ENCODE measurements around the gene SDHB.
A peak's percentile ranks its signal among the peaks of the same experiment; 100 is the strongest.

The SDHB gene

DNA sequence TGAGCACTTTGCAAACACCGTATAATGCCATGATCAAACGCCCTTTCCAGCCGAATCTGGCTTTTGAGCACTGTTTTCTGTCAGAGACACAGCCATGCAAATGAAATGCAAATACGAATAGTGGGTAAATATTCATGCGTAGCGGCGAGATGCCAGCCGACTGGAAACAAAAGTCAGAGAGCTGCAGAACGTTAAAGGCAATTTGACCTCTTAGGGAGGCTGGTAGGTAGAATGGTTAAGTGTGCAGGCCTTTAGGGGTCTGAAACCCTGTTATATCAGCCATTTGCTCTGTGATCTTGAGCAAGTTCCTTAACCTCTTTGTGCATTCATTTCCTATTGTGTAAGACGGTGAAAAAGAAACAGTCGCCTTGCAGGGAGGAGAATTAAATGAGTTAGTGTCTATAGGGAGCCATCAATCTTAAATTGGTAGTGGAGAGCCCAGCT, 6.5 kb upstream of the SDHB start:
- TF ChIP-seq EZH2 (IDR thresholded peaks at IDR 0.05) (no peak), FOXP2 (optimal IDR thresholded peaks at IDR 0.05; ENCODE audit: control extremely low read depth, extremely low read length, insufficient read depth) (peak; percentile 68), POLR2AphosphoS5 (IDR thresholded peaks at IDR 0.05; ENCODE audit: borderline replicate concordance, low read depth, low read length) (peak; percentile 11; the same call in 1 of the 2 replicates)
- peak overlapping the region; percentile 19 for H3K9ac ChIP-seq (ENCODE audit: insufficient read length)
- no peak for DNase-seq (ENCODE audit: low read depth, low spot score)

DNA sequence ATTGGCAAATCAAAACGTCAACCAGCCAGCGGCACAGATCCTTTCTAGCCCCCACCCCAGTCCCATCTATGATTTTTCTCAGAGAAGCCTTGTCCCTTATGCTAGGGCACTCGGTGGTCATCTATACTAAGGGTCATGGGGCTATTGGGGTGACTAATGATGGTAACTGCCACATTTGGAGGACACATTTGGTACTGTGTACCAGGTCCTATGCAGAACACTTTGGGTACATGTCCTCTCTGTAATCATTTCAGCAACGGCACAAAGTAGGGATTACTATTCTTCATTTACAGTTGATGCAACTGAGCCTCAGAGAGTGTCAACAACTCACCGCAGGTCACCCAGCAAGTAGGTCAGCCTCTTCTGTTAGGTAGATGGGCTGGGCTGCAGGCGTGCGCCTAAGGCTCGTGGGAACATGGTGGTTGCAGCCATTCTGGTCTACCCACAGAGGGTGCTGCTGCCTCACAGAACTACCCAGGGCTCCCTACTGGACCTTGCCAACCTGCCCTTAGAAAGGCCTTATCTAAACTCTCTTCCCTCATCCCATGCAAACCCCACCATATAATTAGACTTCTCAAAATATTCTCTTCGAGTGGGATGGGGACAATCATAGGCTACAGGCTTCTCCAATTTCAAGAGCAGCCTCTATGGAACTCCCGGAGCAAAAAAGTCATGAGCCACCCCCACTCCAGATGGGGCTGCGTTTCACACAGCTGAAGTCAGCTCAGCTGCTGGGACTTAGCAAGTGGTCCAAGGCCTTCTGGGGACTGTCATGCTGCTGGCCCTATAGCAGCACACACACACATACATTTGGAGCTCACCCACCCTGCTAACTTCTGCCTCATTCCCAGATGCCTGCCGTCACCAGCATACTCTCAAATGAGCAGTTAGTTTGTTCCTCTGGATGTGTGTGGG, 5.8 kb upstream of the SDHB start:
- TF ChIP-seq POLR2AphosphoS5 (IDR thresholded peaks at IDR 0.05; ENCODE audit: borderline replicate concordance, low read depth, low read length), result no peak
- TF ChIP-seq FOXP2 (optimal IDR thresholded peaks at IDR 0.05; ENCODE audit: control extremely low read depth, extremely low read length, insufficient read depth), result no peak
- no peak for TF ChIP-seq EZH2 (IDR thresholded peaks at IDR 0.05)
- Histone ChIP-seq H3K9me3 (ENCODE audit: low read depth, low read length) (no peaks in the 10 kb centered on the region; the same call in 1 of the 2 replicates), H3K27ac (peak overlapping the region; percentile 85), H3K36me3 (ENCODE audit: insufficient read depth, low read length) (no peaks in the 10 kb centered on the region), H3K4me3 (peak overlapping the region; percentile 68), H3K9ac (ENCODE audit: insufficient read length) (no peak overlapping the region)
- DNase-seq (ENCODE audit: low read depth, low spot score), result peak; percentile 51

More for the DNA sequence above, 6.5 kb upstream of the SDHB start:
- Histone ChIP-seq H3K9me3 (ENCODE audit: low read depth, low read length) (no peaks in the 10 kb centered on the region; the same call in 1 of the 2 replicates), H3K27ac (peak overlapping the region; percentile 85), H3K36me3 (ENCODE audit: insufficient read depth, low read length) (no peaks in the 10 kb centered on the region), H3K4me3 (peak overlapping the region; percentile 68)

DNA sequence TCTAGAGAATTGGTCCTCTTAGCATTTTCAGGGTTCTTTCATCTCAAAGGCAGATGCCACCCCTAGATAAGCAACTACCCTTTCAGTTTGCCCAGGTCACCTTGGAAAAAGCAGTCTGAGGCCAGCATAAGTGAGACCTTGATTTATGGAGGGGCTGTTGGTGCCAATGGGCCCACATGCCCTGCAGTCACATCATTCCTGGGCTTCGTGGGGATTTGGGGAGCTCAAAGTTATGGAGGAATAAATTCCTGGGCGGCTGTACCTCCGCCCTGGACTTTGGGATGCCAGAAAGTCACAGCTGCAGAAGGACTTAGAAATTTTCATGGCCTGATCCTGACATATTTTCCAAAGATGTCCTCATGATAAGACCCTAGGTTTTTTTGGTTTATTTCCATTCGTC, 2.7 kb upstream of the SDHB start:
- no peak overlapping the region for H3K27ac ChIP-seq
- no peaks in the 10 kb centered on the region for H3K9me3 ChIP-seq (ENCODE audit: low read depth, low read length)
- H3K4me3 ChIP-seq, result no peak overlapping the region
- no peak for TF ChIP-seq POLR2AphosphoS5 (IDR thresholded peaks at IDR 0.05; ENCODE audit: borderline replicate concordance, low read depth, low read length)
- no peak for TF ChIP-seq EZH2 (IDR thresholded peaks at IDR 0.05)
- no peak for TF ChIP-seq FOXP2 (optimal IDR thresholded peaks at IDR 0.05; ENCODE audit: control extremely low read depth, extremely low read length, insufficient read depth)
- H3K36me3 ChIP-seq (ENCODE audit: insufficient read depth, low read length), result peaks cover 5% of the 10 kb centered on the region; the same call in 1 of the 2 replicates
- no peak for DNase-seq (ENCODE audit: low read depth, low spot score)
- H3K9ac ChIP-seq (ENCODE audit: insufficient read length), result no peak overlapping the region

DNA sequence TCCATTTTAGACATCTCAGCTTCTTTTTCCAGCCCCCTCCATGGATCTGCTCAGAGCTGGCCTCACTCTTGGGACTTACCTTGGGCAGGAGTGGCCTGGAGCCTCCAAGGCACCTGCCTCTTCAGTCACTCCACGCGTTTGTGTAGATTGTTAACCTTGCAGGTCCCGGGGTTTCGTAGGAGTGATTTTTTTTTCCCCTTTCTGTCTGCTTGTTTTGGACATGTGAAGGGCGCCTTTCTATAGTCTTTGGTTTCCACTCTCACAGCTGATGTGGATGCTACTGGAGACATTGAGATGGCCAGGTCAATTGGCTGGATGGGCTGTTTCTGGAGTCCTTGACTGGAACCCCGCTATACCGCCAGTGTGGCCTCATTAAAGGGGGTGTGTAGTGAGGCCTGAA, 2.0 kb upstream of the SDHB start:
- no peak for DNase-seq (ENCODE audit: low read depth, low spot score)
- TF ChIP-seq FOXP2 (optimal IDR thresholded peaks at IDR 0.05; ENCODE audit: control extremely low read depth, extremely low read length, insufficient read depth) (no peak), POLR2AphosphoS5 (IDR thresholded peaks at IDR 0.05; ENCODE audit: borderline replicate concordance, low read depth, low read length) (no peak), EZH2 (IDR thresholded peaks at IDR 0.05) (no peak)
- Histone ChIP-seq H3K4me3 (no peak overlapping the region), H3K36me3 (ENCODE audit: insufficient read depth, low read length) (peaks cover 11% of the 10 kb centered on the region; the same call in 1 of the 2 replicates), H3K9ac (ENCODE audit: insufficient read length) (no peak overlapping the region), H3K27ac (no peak overlapping the region), H3K9me3 (ENCODE audit: low read depth, low read length) (no peaks in the 10 kb centered on the region)

DNA sequence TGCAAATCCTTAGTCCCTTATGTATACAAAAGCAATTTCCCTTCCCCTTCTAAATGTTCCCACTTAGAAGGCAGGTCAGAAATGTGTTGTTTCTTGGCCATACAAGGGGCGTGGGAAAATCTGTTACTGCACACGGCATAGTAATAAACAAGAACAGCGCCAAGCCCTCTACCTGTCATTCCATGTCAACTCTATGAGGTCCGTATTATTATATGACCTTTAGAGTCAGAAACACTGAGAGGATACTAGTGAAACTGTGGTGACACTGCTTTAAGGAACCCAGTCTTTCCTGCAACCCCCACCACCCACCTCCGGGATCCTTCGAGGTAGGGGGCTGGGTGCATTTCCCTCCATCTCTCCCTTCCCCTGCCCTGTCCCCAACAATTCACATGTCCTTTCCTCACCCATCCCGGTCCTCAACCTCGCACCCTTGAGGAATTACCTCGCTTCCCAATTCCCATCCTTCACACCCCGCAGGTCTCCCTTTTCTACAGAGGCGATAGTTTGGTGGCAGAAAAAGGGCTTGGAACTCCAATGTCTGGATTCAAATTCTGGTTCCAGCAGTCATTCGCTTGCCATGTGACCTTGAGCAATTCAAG, 647 bp downstream of the SDHB start:
- 0 out of 2 replicates have a peak overlapping the region, but pooled peaks have one; percentile 16 for H3K27ac ChIP-seq
- H3K4me3 ChIP-seq, result peak overlapping the region; percentile 97
- H3K9me3 ChIP-seq (ENCODE audit: low read depth, low read length), result no peaks in the 10 kb centered on the region
- H3K9ac ChIP-seq (ENCODE audit: insufficient read length), result peak overlapping the region; percentile 82
- no peak for DNase-seq (ENCODE audit: low read depth, low spot score)
- TF ChIP-seq FOXP2 (optimal IDR thresholded peaks at IDR 0.05; ENCODE audit: control extremely low read depth, extremely low read length, insufficient read depth) (no peak), EZH2 (IDR thresholded peaks at IDR 0.05) (no peak), POLR2AphosphoS5 (IDR thresholded peaks at IDR 0.05; ENCODE audit: borderline replicate concordance, low read depth, low read length) (no peak)
- peaks cover 23% of the 10 kb centered on the region for H3K36me3 ChIP-seq (ENCODE audit: insufficient read depth, low read length)

DNA sequence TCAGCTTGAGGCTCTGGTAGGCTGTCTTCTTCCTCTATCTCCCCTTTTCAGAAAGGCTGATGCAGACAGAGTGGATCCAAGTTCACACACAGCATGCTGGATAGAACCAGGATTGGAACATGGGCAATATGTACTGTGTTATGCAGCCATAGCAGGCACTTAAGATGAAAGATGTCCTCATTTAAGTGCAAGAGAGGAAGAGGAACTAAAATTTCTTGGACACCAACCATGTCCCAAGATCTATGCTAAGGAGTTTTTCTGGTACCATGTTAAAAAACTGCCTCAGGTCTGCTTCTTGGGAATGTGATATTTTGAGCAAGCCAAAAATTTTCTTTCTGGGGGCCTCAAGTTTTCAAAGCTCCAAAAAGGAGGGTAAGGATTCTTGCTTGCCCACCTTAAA, 1.2 kb downstream of the SDHB start:
- Histone ChIP-seq H3K9ac (ENCODE audit: insufficient read length) (peak overlapping the region; percentile 82), H3K9me3 (ENCODE audit: low read depth, low read length) (no peaks in the 10 kb centered on the region), H3K36me3 (ENCODE audit: insufficient read depth, low read length) (peaks cover 23% of the 10 kb centered on the region), H3K27ac (no peak overlapping the region), H3K4me3 (peak overlapping the region; percentile 97)
- TF ChIP-seq EZH2 (IDR thresholded peaks at IDR 0.05) (no peak), FOXP2 (optimal IDR thresholded peaks at IDR 0.05; ENCODE audit: control extremely low read depth, extremely low read length, insufficient read depth) (no peak), POLR2AphosphoS5 (IDR thresholded peaks at IDR 0.05; ENCODE audit: borderline replicate concordance, low read depth, low read length) (no peak)
- DNase-seq (ENCODE audit: low read depth, low spot score), result no peak

DNA sequence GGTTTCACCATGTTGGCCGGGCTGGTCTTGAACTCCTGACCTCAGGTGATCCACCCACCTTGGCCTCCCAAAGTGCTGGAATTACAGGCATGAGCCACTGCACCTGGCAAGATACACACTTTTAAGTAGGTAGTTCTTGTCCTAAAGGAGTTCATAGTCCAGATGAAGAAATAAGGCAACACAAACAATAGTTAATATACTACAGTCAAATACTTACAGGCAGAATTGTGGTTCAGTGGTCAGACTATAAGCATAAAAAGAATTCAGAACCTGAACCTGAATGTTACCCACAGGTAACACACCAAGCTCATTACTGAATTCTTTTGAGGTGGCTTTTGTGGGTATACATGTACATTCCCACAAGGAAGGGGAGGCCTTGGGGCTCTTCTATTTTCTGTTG, 1.8 kb downstream of the SDHB start:
- Histone ChIP-seq H3K9me3 (ENCODE audit: low read depth, low read length) (no peaks in the 10 kb centered on the region), H3K36me3 (ENCODE audit: insufficient read depth, low read length) (peaks cover 23% of the 10 kb centered on the region), H3K9ac (ENCODE audit: insufficient read length) (peak overlapping the region; percentile 35), H3K27ac (no peak overlapping the region), H3K4me3 (no peak overlapping the region)
- TF ChIP-seq FOXP2 (optimal IDR thresholded peaks at IDR 0.05; ENCODE audit: control extremely low read depth, extremely low read length, insufficient read depth), result no peak
- no peak for TF ChIP-seq POLR2AphosphoS5 (IDR thresholded peaks at IDR 0.05; ENCODE audit: borderline replicate concordance, low read depth, low read length)
- TF ChIP-seq EZH2 (IDR thresholded peaks at IDR 0.05), result no peak
- DNase-seq (ENCODE audit: low read depth, low spot score), result no peak

DNA sequence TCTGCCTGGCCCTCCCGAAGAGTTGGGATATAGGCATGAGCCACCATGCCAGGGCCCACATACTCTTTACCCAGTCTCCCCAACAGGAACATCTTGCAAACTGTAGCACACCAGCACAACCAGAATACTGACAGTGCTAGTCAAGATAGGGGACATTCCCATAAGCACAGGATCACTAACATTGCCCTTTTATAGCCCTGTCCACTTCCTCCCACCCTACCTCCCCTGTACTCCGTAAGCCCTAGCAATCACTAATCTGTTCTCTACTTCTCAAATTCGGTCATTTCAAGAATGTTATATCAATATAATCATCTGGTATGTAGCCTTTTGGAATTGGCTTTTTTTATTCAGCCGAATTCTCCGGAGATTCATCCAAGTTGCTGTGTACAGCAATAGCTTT, 5.9 kb downstream of the SDHB start:
- no peak overlapping the region for H3K9ac ChIP-seq (ENCODE audit: insufficient read length)
- H3K27ac ChIP-seq, result no peak overlapping the region
- H3K9me3 ChIP-seq (ENCODE audit: low read depth, low read length), result no peaks in the 10 kb centered on the region
- no peak for TF ChIP-seq POLR2AphosphoS5 (IDR thresholded peaks at IDR 0.05; ENCODE audit: borderline replicate concordance, low read depth, low read length)
- TF ChIP-seq FOXP2 (optimal IDR thresholded peaks at IDR 0.05; ENCODE audit: control extremely low read depth, extremely low read length, insufficient read depth), result no peak
- TF ChIP-seq EZH2 (IDR thresholded peaks at IDR 0.05), result no peak
- no peak for DNase-seq (ENCODE audit: low read depth, low spot score)
- peaks cover 45% of the 10 kb centered on the region for H3K36me3 ChIP-seq (ENCODE audit: insufficient read depth, low read length)
- H3K4me3 ChIP-seq, result no peak overlapping the region

Data from SK-N-MC (cell line).